ENCODE measurements around the gene AQP12B. TPM values are rescaled to one million over a fixed set of nuclear protein-coding genes. Genes with fewer than 3 reads are reported as not detected.
"Not testable (repeated sequence)": the region's sequence is repeated elsewhere in the genome, so short reads cannot be mapped to it uniquely, and the experiment has no call there.

Gene AQP12B, protein sequence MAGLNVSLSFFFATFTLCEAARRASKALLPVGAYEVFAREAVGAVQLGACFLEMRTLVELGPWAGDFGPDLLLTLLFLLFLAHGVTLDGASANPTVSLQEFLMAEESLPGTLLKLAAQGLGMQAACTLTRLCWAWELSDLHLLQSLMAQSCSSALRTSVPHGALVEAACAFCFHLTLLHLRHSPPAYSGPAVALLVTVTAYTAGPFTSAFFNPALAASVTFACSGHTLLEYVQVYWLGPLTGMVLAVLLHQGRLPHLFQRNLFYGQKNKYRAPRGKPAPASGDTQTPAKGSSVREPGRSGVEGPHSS
- total RNA-seq (under 0.01 TPM), polyA plus RNA-seq (0.11 TPM)
- long read RNA-seq, donor 1: 0 reads
- long read RNA-seq, donor 2: 0 reads
- long read RNA-seq, donor 3: 0 reads
- long read RNA-seq, donor 4: 0 reads
- long read RNA-seq, donor 5: 0 reads
- long read RNA-seq, donor 6: 0 reads
- long read RNA-seq, donor 7: 0 reads
- long read RNA-seq, donor 8: 0 reads
- long read RNA-seq, donor 9: 0 reads
- long read RNA-seq, donor 10: 0 reads

DNA sequence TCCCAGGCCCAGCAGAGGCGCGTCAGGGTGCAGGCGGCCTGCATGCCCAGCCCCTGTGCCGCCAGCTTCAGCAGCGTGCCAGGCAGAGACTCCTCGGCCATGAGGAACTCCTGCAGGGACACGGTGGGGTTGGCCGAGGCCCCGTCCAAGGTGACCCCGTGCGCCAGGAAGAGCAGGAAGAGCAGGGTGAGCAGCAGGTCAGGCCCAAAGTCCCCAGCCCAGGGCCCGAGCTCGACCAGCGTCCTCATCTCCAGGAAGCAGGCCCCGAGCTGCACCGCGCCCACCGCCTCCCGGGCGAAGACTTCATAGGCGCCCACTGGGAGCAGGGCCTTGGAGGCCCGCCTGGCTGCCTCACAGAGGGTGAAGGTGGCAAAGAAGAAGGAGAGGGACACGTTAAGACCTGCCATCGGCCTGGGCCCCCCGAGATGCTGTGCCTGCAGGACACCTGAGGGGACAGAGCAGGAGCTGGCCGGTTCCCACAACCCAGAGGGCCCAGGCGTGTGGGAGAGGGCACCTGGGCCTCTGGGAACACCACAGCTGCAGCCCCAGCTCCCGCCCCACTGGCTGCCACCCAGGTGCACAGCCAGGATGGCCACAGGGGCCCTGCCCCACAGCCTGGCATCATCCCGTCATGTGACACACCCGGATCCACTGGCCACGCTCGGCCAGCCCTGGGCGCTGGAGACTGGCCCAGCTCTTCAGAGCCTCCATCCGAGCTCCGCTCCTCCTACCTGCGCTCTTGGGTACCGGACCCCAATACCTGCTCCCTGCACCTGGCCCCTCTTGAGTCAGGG, at the start of gene AQP12B:
AQP12B (minus strand) TSS at position 455 of the 794 bp plus-strand sequence; CDS start at position 407, 48 bp downstream.
- DNase-seq (ENCODE audit: low read depth in 6 of 9, low spot score in 9 of 9); H3K27me3 ChIP-seq (ENCODE audit: control insufficient read depth in 2 of 2, insufficient read depth in 1 of 2, low read length in 1 of 2); H3K4me1 ChIP-seq (ENCODE audit: control insufficient read depth in 2 of 2, insufficient read depth in 2 of 2, low read length in 2 of 2); H3K27ac ChIP-seq (ENCODE audit: low read depth in 1 of 2, low read length in 1 of 2); H3K36me3 ChIP-seq (ENCODE audit: control insufficient read depth in 2 of 2, insufficient read depth in 2 of 2, low read length in 1 of 2); H3K4me3 ChIP-seq (ENCODE audit: low read length in 2 of 2); H3K9me3 ChIP-seq (ENCODE audit: control insufficient read depth in 2 of 2, insufficient read depth in 1 of 2, low read length in 1 of 2): not testable (repeated sequence)
- WGBS: 95% methylated on average over 34 of the region's 37 CpGs

- H3K36me3 ChIP-seq (ENCODE audit: control insufficient read depth in 2 of 2, insufficient read depth in 2 of 2, low read length in 1 of 2): no peaks in the 10 kb centered on the region
- H3K4me3 ChIP-seq (ENCODE audit: low read length in 2 of 2): no peak overlapping the region
- WGBS: 95% methylated on average over 5 of the region's 5 CpGs
- no peak overlapping the region for H3K27ac ChIP-seq (ENCODE audit: low read depth in 1 of 2, low read length in 1 of 2)
- no peaks in the 10 kb centered on the region for H3K27me3 ChIP-seq (ENCODE audit: control insufficient read depth in 2 of 2, insufficient read depth in 1 of 2, low read length in 1 of 2)
- no peaks in the 10 kb centered on the region for H3K9me3 ChIP-seq (ENCODE audit: control insufficient read depth in 2 of 2, insufficient read depth in 1 of 2, low read length in 1 of 2)
- DNase-seq (ENCODE audit: low read depth in 6 of 9, low spot score in 9 of 9): no peak
- no peaks in the 10 kb centered on the region for H3K4me1 ChIP-seq (ENCODE audit: control insufficient read depth in 2 of 2, insufficient read depth in 2 of 2, low read length in 2 of 2)
Observed at GRCh38 chr2:240732184-240732583, 49.5 kb upstream of the AQP12B start.

DNA sequence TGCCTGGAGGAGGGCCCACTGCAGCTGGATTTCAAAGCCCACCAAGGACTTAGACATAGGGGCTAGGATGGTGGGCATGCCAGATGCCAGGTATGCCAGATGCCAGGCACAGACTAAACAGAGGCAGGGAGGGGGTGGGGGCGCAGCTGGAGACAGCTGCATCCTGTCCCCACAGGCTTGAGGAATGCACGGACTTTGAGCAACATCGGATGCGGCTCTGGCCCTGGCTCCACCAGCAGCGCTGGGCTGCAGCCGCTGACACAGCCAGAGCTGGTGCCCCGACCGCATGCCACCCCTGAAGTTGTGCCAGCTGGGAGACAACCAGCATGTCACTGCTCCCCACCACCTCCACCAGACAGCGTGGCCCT, 48.5 kb upstream of the AQP12B start:
- DNase-seq (ENCODE audit: low read depth in 6 of 9, low spot score in 9 of 9): no peak
- Histone ChIP-seq H3K4me3 (ENCODE audit: low read length in 2 of 2) (no peak overlapping the region), H3K36me3 (ENCODE audit: control insufficient read depth in 2 of 2, insufficient read depth in 2 of 2, low read length in 1 of 2) (no peaks in the 10 kb centered on the region), H3K9me3 (ENCODE audit: control insufficient read depth in 2 of 2, insufficient read depth in 1 of 2, low read length in 1 of 2) (no peaks in the 10 kb centered on the region), H3K27ac (ENCODE audit: low read depth in 1 of 2, low read length in 1 of 2) (no peak overlapping the region), H3K27me3 (ENCODE audit: control insufficient read depth in 2 of 2, insufficient read depth in 1 of 2, low read length in 1 of 2) (no peaks in the 10 kb centered on the region), H3K4me1 (ENCODE audit: control insufficient read depth in 2 of 2, insufficient read depth in 2 of 2, low read length in 2 of 2) (no peaks in the 10 kb centered on the region)
- 82% methylated on average over 9 of the region's 9 CpGs for WGBS

DNA sequence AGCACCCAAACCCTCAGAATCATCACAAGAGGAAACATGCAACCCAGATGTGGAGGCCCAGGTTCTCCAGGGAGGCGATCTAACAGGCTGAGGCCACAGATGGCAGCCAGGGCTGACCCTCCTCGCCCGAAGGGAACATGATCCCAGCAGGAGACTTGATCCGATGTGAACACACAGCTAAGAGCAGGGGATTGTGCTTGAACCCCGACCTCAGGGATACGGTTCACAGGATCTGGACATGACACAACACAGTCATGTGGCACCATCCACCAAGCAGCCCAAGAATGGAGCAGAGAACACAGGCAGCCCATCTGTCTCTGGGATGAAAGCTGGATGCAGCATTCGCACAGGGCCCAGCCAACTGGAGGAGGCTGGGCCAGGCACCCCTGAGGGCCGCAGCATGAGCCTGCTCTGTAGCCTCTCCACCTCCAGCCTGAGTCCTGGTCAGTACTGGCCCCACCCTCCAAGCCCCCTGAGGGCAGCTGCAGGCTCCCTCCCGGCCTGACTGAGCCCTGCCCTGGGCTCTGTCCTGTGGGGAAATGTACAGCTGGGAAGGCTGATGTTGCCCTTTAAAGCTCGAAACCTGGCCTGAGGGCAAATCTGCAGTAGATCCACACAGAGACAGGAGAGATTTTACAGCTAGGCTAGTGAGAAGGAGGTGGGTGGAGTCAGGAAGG, 48.0 kb upstream of the AQP12B start:
- WGBS: 93% methylated on average over 10 of the region's 10 CpGs
- no peaks in the 10 kb centered on the region for H3K4me1 ChIP-seq (ENCODE audit: control insufficient read depth in 2 of 2, insufficient read depth in 2 of 2, low read length in 2 of 2)
- H3K36me3 ChIP-seq (ENCODE audit: control insufficient read depth in 2 of 2, insufficient read depth in 2 of 2, low read length in 1 of 2): no peaks in the 10 kb centered on the region
- no peaks in the 10 kb centered on the region for H3K27me3 ChIP-seq (ENCODE audit: control insufficient read depth in 2 of 2, insufficient read depth in 1 of 2, low read length in 1 of 2)
- no peak overlapping the region for H3K27ac ChIP-seq (ENCODE audit: low read depth in 1 of 2, low read length in 1 of 2)
- no peak for DNase-seq (ENCODE audit: low read depth in 6 of 9, low spot score in 9 of 9)
- H3K4me3 ChIP-seq (ENCODE audit: low read length in 2 of 2): no peak overlapping the region
- H3K9me3 ChIP-seq (ENCODE audit: control insufficient read depth in 2 of 2, insufficient read depth in 1 of 2, low read length in 1 of 2): no peaks in the 10 kb centered on the region

- no peaks in the 10 kb centered on the region for H3K36me3 ChIP-seq (ENCODE audit: control insufficient read depth in 2 of 2, insufficient read depth in 2 of 2, low read length in 1 of 2)
- no peaks in the 10 kb centered on the region for H3K4me1 ChIP-seq (ENCODE audit: control insufficient read depth in 2 of 2, insufficient read depth in 2 of 2, low read length in 2 of 2)
- H3K4me3 ChIP-seq (ENCODE audit: low read length in 2 of 2): no peak overlapping the region
- no peaks in the 10 kb centered on the region for H3K9me3 ChIP-seq (ENCODE audit: control insufficient read depth in 2 of 2, insufficient read depth in 1 of 2, low read length in 1 of 2)
- DNase-seq (ENCODE audit: low read depth in 6 of 9, low spot score in 9 of 9): no peak
- H3K27me3 ChIP-seq (ENCODE audit: control insufficient read depth in 2 of 2, insufficient read depth in 1 of 2, low read length in 1 of 2): no peaks in the 10 kb centered on the region
- 88% methylated on average over 7 of the region's 7 CpGs for WGBS
- H3K27ac ChIP-seq (ENCODE audit: low read depth in 1 of 2, low read length in 1 of 2): no peak overlapping the region
Observed at GRCh38 chr2:240728827-240729226, 46.1 kb upstream of the AQP12B start.

DNA sequence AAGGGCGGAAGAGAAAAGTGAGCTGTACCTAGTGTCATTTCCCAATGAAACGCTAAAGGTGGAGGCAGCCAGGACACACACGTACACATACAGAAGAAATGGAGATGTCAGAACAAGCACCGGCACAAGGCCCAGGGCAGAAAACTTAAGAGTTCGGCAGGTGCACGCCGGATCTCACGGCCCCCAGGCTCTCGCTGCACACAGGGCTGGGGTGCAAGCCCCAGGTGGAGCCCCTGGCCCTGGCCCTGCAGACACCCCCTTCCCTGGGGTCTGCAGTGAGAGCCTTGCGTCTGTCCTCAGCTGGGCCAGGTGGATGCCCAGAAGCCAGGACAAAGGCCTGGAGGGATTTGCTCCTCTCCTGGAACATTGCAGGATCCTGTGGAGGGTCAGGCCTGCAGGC, 45.7 kb upstream of the AQP12B start:
- DNase-seq (ENCODE audit: low read depth in 6 of 9, low spot score in 9 of 9): no peak
- 96% methylated on average over 10 of the region's 10 CpGs for WGBS
- Histone ChIP-seq H3K27me3 (ENCODE audit: control insufficient read depth in 2 of 2, insufficient read depth in 1 of 2, low read length in 1 of 2) (no peaks in the 10 kb centered on the region), H3K27ac (ENCODE audit: low read depth in 1 of 2, low read length in 1 of 2) (no peak overlapping the region), H3K36me3 (ENCODE audit: control insufficient read depth in 2 of 2, insufficient read depth in 2 of 2, low read length in 1 of 2) (no peaks in the 10 kb centered on the region), H3K4me1 (ENCODE audit: control insufficient read depth in 2 of 2, insufficient read depth in 2 of 2, low read length in 2 of 2) (no peaks in the 10 kb centered on the region), H3K9me3 (ENCODE audit: control insufficient read depth in 2 of 2, insufficient read depth in 1 of 2, low read length in 1 of 2) (no peaks in the 10 kb centered on the region), H3K4me3 (ENCODE audit: low read length in 2 of 2) (no peak overlapping the region)

GRCh38 chr2:240727913-240728312, 45.2 kb upstream of the AQP12B start:
- Histone ChIP-seq H3K4me3 (ENCODE audit: low read length in 2 of 2) (no peak overlapping the region), H3K27ac (ENCODE audit: low read depth in 1 of 2, low read length in 1 of 2) (no peak overlapping the region), H3K9me3 (ENCODE audit: control insufficient read depth in 2 of 2, insufficient read depth in 1 of 2, low read length in 1 of 2) (no peaks in the 10 kb centered on the region), H3K36me3 (ENCODE audit: control insufficient read depth in 2 of 2, insufficient read depth in 2 of 2, low read length in 1 of 2) (no peaks in the 10 kb centered on the region), H3K4me1 (ENCODE audit: control insufficient read depth in 2 of 2, insufficient read depth in 2 of 2, low read length in 2 of 2) (no peaks in the 10 kb centered on the region), H3K27me3 (ENCODE audit: control insufficient read depth in 2 of 2, insufficient read depth in 1 of 2, low read length in 1 of 2) (no peaks in the 10 kb centered on the region)
- WGBS: 95% methylated on average over 15 of the region's 15 CpGs
- DNase-seq (ENCODE audit: low read depth in 6 of 9, low spot score in 9 of 9): no peak

DNA sequence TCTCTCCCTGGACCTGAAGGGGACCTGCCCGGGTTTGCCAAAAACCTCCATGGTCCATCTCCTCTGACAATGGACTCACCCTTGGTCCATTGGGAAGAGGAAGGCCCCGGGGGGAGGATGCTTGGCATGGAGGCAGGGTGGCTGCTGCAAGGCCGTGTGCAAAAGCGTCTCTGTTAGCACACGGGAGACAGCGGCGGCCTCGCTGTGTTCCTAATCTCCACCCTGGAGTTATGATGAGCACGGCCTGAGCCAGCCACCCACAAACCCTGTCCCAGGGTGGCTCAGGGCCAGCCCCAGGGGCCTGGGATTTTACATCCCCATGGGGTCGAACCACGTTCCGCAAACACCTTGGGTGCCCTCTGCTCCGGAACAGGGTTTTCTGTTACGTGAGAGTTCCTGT, 44.8 kb upstream of the AQP12B start:
- WGBS: 89% methylated on average over 14 of the region's 14 CpGs
- H3K27me3 ChIP-seq (ENCODE audit: control insufficient read depth in 2 of 2, insufficient read depth in 1 of 2, low read length in 1 of 2): no peaks in the 10 kb centered on the region
- H3K9me3 ChIP-seq (ENCODE audit: control insufficient read depth in 2 of 2, insufficient read depth in 1 of 2, low read length in 1 of 2): no peaks in the 10 kb centered on the region
- no peaks in the 10 kb centered on the region for H3K36me3 ChIP-seq (ENCODE audit: control insufficient read depth in 2 of 2, insufficient read depth in 2 of 2, low read length in 1 of 2)
- no peak overlapping the region for H3K27ac ChIP-seq (ENCODE audit: low read depth in 1 of 2, low read length in 1 of 2)
- DNase-seq (ENCODE audit: low read depth in 6 of 9, low spot score in 9 of 9): no peak
- H3K4me3 ChIP-seq (ENCODE audit: low read length in 2 of 2): no peak overlapping the region
- no peaks in the 10 kb centered on the region for H3K4me1 ChIP-seq (ENCODE audit: control insufficient read depth in 2 of 2, insufficient read depth in 2 of 2, low read length in 2 of 2)

GRCh38 chr2:240726876-240727275, 44.2 kb upstream of the AQP12B start:
- 92% methylated on average over 14 of the region's 14 CpGs for WGBS
- Histone ChIP-seq H3K4me3 (ENCODE audit: low read length in 2 of 2) (no peak overlapping the region), H3K9me3 (ENCODE audit: control insufficient read depth in 2 of 2, insufficient read depth in 1 of 2, low read length in 1 of 2) (no peaks in the 10 kb centered on the region), H3K27me3 (ENCODE audit: control insufficient read depth in 2 of 2, insufficient read depth in 1 of 2, low read length in 1 of 2) (no peaks in the 10 kb centered on the region), H3K36me3 (ENCODE audit: control insufficient read depth in 2 of 2, insufficient read depth in 2 of 2, low read length in 1 of 2) (no peaks in the 10 kb centered on the region), H3K27ac (ENCODE audit: low read depth in 1 of 2, low read length in 1 of 2) (no peak overlapping the region), H3K4me1 (ENCODE audit: control insufficient read depth in 2 of 2, insufficient read depth in 2 of 2, low read length in 2 of 2) (no peaks in the 10 kb centered on the region)
- no peak for DNase-seq (ENCODE audit: low read depth in 6 of 9, low spot score in 9 of 9)
